Glomerular endothelial cell (primary cell): ENCODE measurements around the gene FARP1. TPM values are rescaled to one million over a fixed set of nuclear protein-coding genes. Genes with fewer than 3 reads are reported as not detected.

ENCODE experiments used
- DNase-seq: peaks from one replicate; pipeline ENCODE4 v3.0.0-alpha.2; 2011; ENCODE audit warnings: low read depth, low spot score; ENCODE audit errors: extremely low read depth
- total RNA-seq: library from RNA; depleted of rRNA; stranded (reverse); fragments of >200 nt; gene quantifications from 2 replicates; pipeline ENCODE4 v1.2.3, GENCODE V29; 2015

The FARP1 gene
- total RNA-seq, 1 donor from 2014 or later, result 64.9 TPM

- no peak for DNase-seq
Observed at GRCh38 chr13:98324105-98324504, 181.2 kb downstream of the FARP1 start.

DNA sequence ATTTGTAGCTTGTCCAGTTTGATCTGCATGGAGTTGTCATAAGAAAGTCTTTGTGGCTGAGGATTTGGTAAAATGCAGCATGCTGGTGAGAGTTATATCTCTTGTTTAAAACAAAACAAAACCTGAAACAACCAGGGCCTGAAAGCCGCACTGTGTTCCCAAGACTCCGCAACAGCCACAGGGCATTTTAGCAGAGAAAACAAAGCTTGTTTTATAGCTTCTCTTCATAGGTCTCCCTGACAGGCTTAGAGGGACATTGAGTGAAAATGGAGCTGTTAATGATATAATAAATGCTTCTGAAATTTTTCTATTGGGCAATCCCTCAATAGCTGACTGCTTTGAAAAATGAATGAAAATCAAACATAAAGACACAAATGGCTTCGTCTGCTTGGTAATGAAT lies 182.8 kb downstream of the FARP1 start:
- no peak for DNase-seq

DNA sequence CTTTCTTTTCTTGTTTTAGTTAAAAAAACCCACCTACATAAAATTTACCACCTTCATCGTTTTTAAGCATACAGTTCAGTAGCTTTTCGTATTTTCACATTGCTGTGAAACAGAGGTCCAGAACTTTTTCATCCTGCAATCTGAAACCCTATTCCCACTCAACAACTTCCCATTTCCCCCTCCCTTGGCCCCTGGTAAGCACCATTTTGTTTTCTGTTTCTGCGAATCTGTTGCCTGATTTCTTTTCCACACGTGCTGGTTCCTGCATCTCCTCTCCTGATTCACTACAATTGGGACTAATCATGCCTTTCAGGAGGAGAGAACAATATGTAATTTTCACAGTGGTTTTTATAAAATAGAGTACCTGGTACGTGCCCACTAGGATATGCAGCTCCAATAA lies 183.4 kb downstream of the FARP1 start:
- no peak for DNase-seq

DNA sequence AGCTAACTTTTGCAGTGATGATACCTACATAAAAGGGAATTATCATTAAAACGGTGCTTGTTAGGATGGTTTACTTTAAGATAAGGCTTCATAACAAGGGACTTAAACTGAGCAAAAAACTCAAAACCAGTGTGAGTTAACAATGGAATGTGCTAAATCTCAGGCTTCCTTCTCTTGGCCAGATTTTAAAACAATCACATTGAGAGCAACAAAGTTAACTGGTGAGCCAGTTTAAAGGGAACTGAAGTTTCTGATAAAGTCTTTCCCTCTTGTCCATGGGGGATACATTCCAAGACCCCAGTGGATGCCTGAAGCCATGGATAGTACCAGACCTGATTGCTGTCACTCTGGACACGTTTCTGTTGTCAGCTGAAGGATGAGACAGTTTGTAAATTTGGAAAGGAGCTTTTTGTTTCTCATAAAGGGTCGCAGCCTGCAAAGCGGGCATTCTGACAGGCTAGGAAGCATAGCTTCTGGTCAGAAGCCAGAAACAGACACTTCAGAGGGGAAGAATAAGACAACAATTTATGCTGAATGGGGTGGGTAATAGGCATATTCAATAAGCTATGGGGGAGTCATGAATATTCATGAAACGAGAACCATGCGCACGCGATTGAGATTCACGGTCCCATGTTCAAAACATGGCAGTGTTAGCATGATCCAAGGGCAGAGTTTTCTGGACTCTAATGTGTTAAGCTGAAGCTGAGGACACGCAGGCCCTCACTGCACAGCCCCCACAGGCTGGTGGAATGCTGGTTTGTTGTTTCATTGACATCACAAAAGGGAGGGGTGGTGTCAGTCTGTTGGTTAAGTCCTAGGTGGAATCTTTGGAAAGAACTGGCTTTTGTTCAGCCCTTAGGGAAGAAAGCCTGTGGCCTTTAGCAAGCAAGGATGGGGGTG lies 184.7 kb downstream of the FARP1 start:
- DNase-seq, result no peak

DNA sequence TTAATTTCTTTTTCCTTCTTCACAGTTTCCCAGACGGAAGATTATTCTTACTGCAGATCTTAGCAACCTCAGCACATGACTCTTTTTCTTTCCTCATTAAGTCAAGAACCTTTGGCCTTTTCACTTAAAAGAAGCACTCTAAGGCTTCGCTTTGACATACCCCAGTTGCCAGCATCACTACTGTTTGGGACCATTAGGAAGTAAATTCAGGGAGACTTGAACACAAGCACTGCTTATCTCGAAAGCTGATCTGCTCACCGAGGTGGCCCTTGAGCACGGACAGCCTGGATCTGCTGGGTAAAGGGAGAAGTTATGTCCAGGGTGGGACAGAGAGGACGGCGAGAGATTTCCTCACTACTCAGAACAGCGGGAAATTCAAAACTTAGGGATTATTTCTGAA lies 185.6 kb downstream of the FARP1 start:
- DNase-seq, result no peak

GRCh38 chr13:98332222-98332621 lies 189.3 kb downstream of the FARP1 start:
- DNase-seq, result no peak

- DNase-seq, result no peak
Observed at GRCh38 chr13:98332691-98333090, 189.8 kb downstream of the FARP1 start.

DNA sequence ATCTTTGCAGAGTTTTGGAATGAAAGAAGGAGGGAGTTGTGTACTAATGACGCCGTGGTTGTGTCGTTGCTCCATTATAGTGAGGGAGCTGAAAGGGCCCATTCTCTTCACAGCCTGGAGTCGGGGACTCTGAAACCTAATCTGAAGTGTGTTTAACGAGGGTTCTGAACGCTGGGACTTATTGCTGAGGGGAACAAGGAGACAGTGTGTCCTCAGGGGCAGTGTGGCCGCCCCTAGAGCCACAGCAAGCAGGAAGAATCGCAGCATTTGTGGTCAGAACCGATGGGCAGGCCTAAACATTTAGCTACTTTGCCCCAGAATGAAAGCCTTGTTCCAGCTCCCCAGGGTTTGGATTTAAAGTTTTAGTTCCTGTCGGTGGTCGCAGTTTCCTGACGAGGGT lies 190.6 kb downstream of the FARP1 start:
- no peak for DNase-seq

GRCh38 chr13:98334620-98335205 lies 191.8 kb downstream of the FARP1 start:
- DNase-seq, result no peak

DNA sequence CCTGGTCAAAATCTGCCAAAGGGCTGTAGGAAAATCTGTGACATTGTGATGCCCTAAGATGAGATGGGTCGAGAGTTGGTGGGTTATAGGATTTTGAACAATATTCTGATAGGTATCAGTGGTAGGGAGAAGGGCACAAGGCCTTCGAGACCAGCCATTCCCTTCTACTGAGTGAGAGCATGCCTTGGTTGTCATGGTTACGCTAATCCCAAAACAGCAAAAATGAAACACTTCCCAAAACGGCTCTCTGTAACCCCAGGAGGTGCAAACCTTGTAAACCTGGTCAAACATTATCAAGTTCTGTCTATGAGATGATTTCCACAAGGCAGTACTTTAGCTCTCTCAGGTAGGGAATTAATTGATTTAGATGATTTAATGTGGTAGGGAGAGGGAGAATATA lies 192.8 kb downstream of the FARP1 start:
- DNase-seq, result no peak

DNA sequence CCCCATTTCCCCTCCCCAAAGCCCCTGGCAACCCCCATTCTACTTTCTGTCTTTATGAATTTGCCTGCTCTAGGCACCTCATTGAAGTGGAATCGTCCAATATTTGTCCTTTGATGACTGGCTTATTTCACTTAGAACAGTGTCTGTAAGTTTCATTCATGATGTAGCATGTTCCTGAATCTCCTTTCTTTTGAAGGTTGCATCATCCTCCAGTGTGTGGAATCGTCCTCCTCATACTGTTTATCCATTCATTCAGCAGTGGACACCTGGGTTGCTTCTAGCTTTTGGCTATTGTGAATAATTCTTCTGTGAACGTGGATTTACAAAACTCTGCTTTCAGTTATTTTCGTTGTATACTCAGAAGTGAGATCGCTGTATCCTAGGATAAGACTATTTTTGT lies 195.4 kb downstream of the FARP1 start:
- DNase-seq, result no peak

DNA sequence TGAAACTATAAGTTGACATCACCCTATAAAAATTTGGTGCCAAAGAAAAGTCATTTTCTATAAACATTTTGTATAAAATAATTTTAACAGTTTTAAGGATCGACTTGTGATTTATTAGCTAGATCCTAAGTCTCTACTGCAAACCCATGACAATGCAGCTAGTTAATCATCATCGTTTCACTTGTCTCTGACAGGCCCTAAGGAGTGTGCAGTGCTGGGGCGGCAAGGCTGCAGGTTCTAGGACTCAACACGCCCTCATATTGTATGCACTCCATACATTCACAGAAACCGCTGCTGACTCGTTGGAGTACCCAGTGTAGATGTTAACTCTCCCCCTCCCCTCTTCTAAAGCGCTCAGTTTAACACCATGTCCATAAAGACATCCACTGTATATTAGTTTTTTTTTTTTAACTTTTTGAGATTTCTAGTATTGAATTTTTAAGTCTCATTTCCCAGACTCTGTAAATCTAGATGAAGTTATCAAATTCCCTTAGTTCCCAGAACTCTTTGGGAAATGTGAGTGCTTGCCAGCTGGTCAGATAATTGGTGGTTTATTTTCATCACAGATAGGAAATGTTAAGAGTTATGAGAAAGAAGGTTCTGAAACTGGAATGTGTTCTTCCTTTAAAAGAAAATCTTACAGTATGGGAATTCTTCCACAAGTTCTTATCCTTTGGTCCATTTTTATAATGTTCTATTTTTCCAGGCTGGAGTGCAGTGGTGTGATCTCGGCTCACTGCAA lies 197.0 kb downstream of the FARP1 start:
- no peak for DNase-seq

- no peak for DNase-seq
Observed at GRCh38 chr13:98342953-98343352, 200.1 kb downstream of the FARP1 start.

- no peak for DNase-seq
Observed at GRCh38 chr13:98343461-98343860, 200.6 kb downstream of the FARP1 start.

DNA sequence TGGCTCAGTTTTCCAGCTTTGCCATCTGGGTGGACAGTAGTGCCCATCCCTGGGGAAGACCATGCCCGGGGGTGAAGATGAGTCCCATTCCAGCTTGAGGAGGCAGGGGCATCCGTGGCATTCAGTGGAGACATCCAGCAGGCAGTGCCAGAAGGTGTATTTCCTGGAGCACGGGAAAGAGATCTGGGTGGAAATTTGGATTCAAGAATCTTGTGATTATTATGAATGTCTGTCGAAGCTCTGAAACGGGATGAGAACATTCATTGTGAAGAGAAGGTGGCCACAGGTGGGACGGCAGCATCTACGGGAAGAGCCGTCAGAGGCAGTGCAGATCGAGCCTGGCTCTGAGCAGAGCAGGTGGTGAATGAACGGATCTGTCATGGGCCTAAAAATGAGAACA lies 201.5 kb downstream of the FARP1 start:
- DNase-seq, result no peak

- no peak for DNase-seq
Observed at GRCh38 chr13:98345107-98345935, 202.4 kb downstream of the FARP1 start.

GRCh38 chr13:98346904-98347636 lies 204.2 kb downstream of the FARP1 start:
- no peak for DNase-seq

DNA sequence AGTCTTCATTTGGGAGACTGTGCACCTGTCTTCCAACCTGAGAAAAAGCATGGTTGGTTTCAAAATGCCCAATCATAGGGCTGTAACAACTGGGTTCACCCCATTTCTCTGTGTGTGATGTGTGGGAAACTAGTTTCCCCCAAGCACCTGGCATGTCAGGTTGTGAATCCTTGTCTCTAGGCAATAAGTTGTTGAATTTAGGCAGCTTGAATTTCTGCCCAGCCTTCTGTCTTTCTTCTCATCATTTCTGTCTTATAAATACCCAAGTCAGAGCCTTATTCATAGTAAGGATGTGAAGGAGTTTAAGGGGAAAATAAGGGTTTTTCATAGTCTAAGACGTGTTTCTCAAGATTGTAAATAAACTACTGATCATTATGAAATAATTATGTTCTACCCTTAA lies 204.9 kb downstream of the FARP1 start:
- no peak for DNase-seq

GRCh38 chr13:98348466-98349200 lies 205.7 kb downstream of the FARP1 start:
- DNase-seq, result no peak
